ENCODE results near the gene CADM2.

Gene CADM2

GRCh38 chr3:85455561-85456200 lies 496.9 kb downstream of the CADM2 start:
- H3K36me3 ChIP-seq = no peaks in the 10 kb centered on the region
- H3K4me3 ChIP-seq (ENCODE audit: low read depth in 1 of 2, low read length in 1 of 2) = no peak overlapping the region
- no peak overlapping the region for H3K27ac ChIP-seq
- no peak for TF ChIP-seq CTCF (IDR thresholded peaks at IDR 0.05)
- H3K4me1 ChIP-seq (ENCODE audit: control insufficient read depth in 1 of 2, insufficient read depth in 1 of 2, low read depth in 1 of 2, low read length in 1 of 2) = no peaks in the 10 kb centered on the region
- H3K27me3 ChIP-seq = no peaks in the 10 kb centered on the region
- H3K9me3 ChIP-seq = no peaks in the 10 kb centered on the region

- H3K9me3 ChIP-seq = no peaks in the 10 kb centered on the region
- H3K4me3 ChIP-seq (ENCODE audit: low read depth in 1 of 2, low read length in 1 of 2) = no peak overlapping the region
- H3K27ac ChIP-seq = no peak overlapping the region
- TF ChIP-seq CTCF (IDR thresholded peaks at IDR 0.05) = no peak
- H3K27me3 ChIP-seq = no peaks in the 10 kb centered on the region
- no peaks in the 10 kb centered on the region for H3K4me1 ChIP-seq (ENCODE audit: control insufficient read depth in 1 of 2, insufficient read depth in 1 of 2, low read depth in 1 of 2, low read length in 1 of 2)
- no peaks in the 10 kb centered on the region for H3K36me3 ChIP-seq
These were observed 515.5 kb downstream of the CADM2 start for GRCh38 chr3:85474241-85474640.

GRCh38 chr3:85475346-85475745 lies 516.6 kb downstream of the CADM2 start:
- H3K36me3 ChIP-seq = no peaks in the 10 kb centered on the region
- H3K4me1 ChIP-seq (ENCODE audit: control insufficient read depth in 1 of 2, insufficient read depth in 1 of 2, low read depth in 1 of 2, low read length in 1 of 2) = no peaks in the 10 kb centered on the region
- no peak overlapping the region for H3K4me3 ChIP-seq (ENCODE audit: low read depth in 1 of 2, low read length in 1 of 2)
- H3K27me3 ChIP-seq = no peaks in the 10 kb centered on the region
- H3K9me3 ChIP-seq = no peaks in the 10 kb centered on the region
- no peak overlapping the region for H3K27ac ChIP-seq
- TF ChIP-seq CTCF (IDR thresholded peaks at IDR 0.05) = no peak

GRCh38 chr3:85476891-85477495 lies 518.2 kb downstream of the CADM2 start:
- H3K9me3 ChIP-seq = no peaks in the 10 kb centered on the region
- TF ChIP-seq CTCF (IDR thresholded peaks at IDR 0.05) = no peak
- no peaks in the 10 kb centered on the region for H3K36me3 ChIP-seq
- H3K4me3 ChIP-seq (ENCODE audit: low read depth in 1 of 2, low read length in 1 of 2) = no peak overlapping the region
- H3K27me3 ChIP-seq = no peaks in the 10 kb centered on the region
- H3K4me1 ChIP-seq (ENCODE audit: control insufficient read depth in 1 of 2, insufficient read depth in 1 of 2, low read depth in 1 of 2, low read length in 1 of 2) = no peaks in the 10 kb centered on the region
- no peak overlapping the region for H3K27ac ChIP-seq

GRCh38 chr3:85481411-85482212 lies 522.8 kb downstream of the CADM2 start:
- Histone ChIP-seq H3K9me3 (no peaks in the 10 kb centered on the region), H3K4me3 (ENCODE audit: low read depth in 1 of 2, low read length in 1 of 2) (no peak overlapping the region), H3K27ac (no peak overlapping the region), H3K36me3 (no peaks in the 10 kb centered on the region), H3K27me3 (no peaks in the 10 kb centered on the region), H3K4me1 (ENCODE audit: control insufficient read depth in 1 of 2, insufficient read depth in 1 of 2, low read depth in 1 of 2, low read length in 1 of 2) (no peaks in the 10 kb centered on the region)
- no peak for TF ChIP-seq CTCF (IDR thresholded peaks at IDR 0.05)

All from neutrophil (primary cell).